HepG2 (cell line): ENCODE measurements around the gene ZMIZ1. TPM values are rescaled to one million over a fixed set of nuclear protein-coding genes. Genes with fewer than 3 reads are reported as not detected.

Experiments
- AKAP8 ChIP-seq: sonication (generic); formaldehyde crosslinking; IDR thresholded peaks from 2 replicates; pipeline ENCODE4 v1.5.1; 2020; ENCODE audit warnings: mild to moderate bottlenecking, missing genetic modification reagents
- ATAD3A ChIP-seq: sonication (generic); formaldehyde crosslinking; IDR thresholded peaks from 2 replicates; pipeline ENCODE4 v1.4.0; 2020; ENCODE audit warnings: missing genetic modification reagents
- EHMT2 ChIP-seq: fragments of 200-600 bp; sonication (generic); IDR thresholded peaks from 2 replicates; pipeline ENCODE4 v1.7.0; 2017; ENCODE audit warnings: antibody characterized with exemption, low read depth, low read length, borderline replicate concordance
- HOXA9 ChIP-seq: sonication (generic); formaldehyde crosslinking; IDR thresholded peaks from 2 replicates; pipeline ENCODE4 v1.8.1; 2022; ENCODE audit warnings: missing genetic modification reagents, mild to moderate bottlenecking, moderate library complexity, borderline replicate concordance
- KLF9 ChIP-seq: IDR thresholded peaks from 2 replicates; pipeline ENCODE4 v1.6.1; 2016; ENCODE audit warnings: low read depth
- MED8 ChIP-seq: sonication (generic); formaldehyde crosslinking; IDR thresholded peaks from 2 replicates; pipeline ENCODE4 v1.8.1; 2023; ENCODE audit warnings: mild to moderate bottlenecking, missing genetic modification reagents; ENCODE audit not compliant: insufficient replicate concordance
- SAP130 ChIP-seq: IDR thresholded peaks from 2 replicates; pipeline ENCODE4 v1.6.1; 2016; ENCODE audit warnings: low read depth
- SOX5 ChIP-seq: IDR thresholded peaks from 2 replicates; pipeline ENCODE4 v1.6.1; 2016; ENCODE audit warnings: borderline replicate concordance
- ZBTB7A ChIP-seq: sonication (generic); formaldehyde crosslinking; IDR thresholded peaks from 2 replicates; pipeline ENCODE4 v1.8.0; 2022; ENCODE audit warnings: mild to moderate bottlenecking, missing genetic modification reagents
- ZEB1 ChIP-seq: IDR thresholded peaks from 2 replicates; pipeline ENCODE4 v1.6.1; 2012; ENCODE audit warnings: mild to moderate bottlenecking, low read depth, inconsistent platforms; ENCODE audit not compliant: insufficient replicate concordance
- ZNF207 ChIP-seq: fragments of 450-650 bp; IDR thresholded peaks from 2 replicates; pipeline ENCODE4 v1.6.1; 2016; ENCODE audit warnings: antibody characterized with exemption, borderline replicate concordance
- ZNF430 ChIP-seq: sonication (generic); formaldehyde crosslinking; IDR thresholded peaks from 2 replicates; pipeline ENCODE4 v1.9.0; 2021; ENCODE audit warnings: mild to moderate bottlenecking, missing genetic modification reagents
- ZNF577 ChIP-seq: sonication (generic); formaldehyde crosslinking; IDR thresholded peaks from 2 replicates; pipeline ENCODE4 v1.4.0; 2020; ENCODE audit warnings: mild to moderate bottlenecking, low read depth, missing genetic modification reagents, borderline replicate concordance
- ZNF616 ChIP-seq: sonication (generic); formaldehyde crosslinking; IDR thresholded peaks from 2 replicates; pipeline ENCODE4 v1.5.0; 2020; ENCODE audit warnings: low read depth, mild to moderate bottlenecking, missing genetic modification reagents
- ZNF678 ChIP-seq: sonication (generic); formaldehyde crosslinking; IDR thresholded peaks from 2 replicates; pipeline ENCODE4 v1.4.0; 2020; ENCODE audit warnings: mild to moderate bottlenecking, missing genetic modification reagents
- ZSCAN12 ChIP-seq: sonication (generic); formaldehyde crosslinking; IDR thresholded peaks from 2 replicates; pipeline ENCODE4 v1.9.0; 2021; ENCODE audit warnings: mild to moderate bottlenecking, missing genetic modification reagents
- polyA plus RNA-seq, 8 experiments: library from polyadenylated mRNA; depleted of rRNA in 3 of 8; stranded (reverse) in 7 of 8; unstranded in 1 of 8; fragments of >200 nt; fragmentation: Illumina TruSeq in 4 of 8; extraction: Trizol in 4 of 8; gene quantifications; 2 replicates each; pipeline versions ENCODE4 v1.2.1 to v1.2.3, GENCODE V29; 2011 to 2016; ENCODE audit warnings: low read depth in 4 of 8, missing spikeins in 1 of 8, mixed read lengths in 1 of 8; ENCODE audit not compliant: insufficient read depth in 1 of 8
- total RNA-seq, 5 experiments: library from RNA; depleted of rRNA; stranded (reverse); fragments of >200 nt; fragmentation: Illumina TruSeq; extraction: Trizol; gene quantifications; 2 replicates each; pipeline ENCODE4 v1.2.3, GENCODE V29; 2016; ENCODE audit warnings: low read depth in 1 of 5
- TF ChIP-seq, protein P1 (sequence below): sonication (generic); formaldehyde crosslinking; IDR thresholded peaks from 2 replicates; pipeline ENCODE4 v1.9.0; 2021; ENCODE audit warnings: mild to moderate bottlenecking, missing genetic modification reagents
- TF ChIP-seq, protein P2 (sequence below): IDR thresholded peaks from 2 replicates; pipeline ENCODE4 v1.6.1; 2016; ENCODE audit warnings: missing genetic modification reagents, missing compliant biosample characterization
- TF ChIP-seq, protein P3 (sequence below): sonication (generic); formaldehyde crosslinking; IDR thresholded peaks from 2 replicates; pipeline ENCODE4 v1.4.0; 2020; ENCODE audit warnings: mild to moderate bottlenecking, missing genetic modification reagents

The ZMIZ1 gene
- total and polyA plus RNA-seq, 2 of the 13 experiments (the other 11 are each of a cell fraction or from before 2014, with no cell fraction given): 5.3 to 10.2 TPM

DNA sequence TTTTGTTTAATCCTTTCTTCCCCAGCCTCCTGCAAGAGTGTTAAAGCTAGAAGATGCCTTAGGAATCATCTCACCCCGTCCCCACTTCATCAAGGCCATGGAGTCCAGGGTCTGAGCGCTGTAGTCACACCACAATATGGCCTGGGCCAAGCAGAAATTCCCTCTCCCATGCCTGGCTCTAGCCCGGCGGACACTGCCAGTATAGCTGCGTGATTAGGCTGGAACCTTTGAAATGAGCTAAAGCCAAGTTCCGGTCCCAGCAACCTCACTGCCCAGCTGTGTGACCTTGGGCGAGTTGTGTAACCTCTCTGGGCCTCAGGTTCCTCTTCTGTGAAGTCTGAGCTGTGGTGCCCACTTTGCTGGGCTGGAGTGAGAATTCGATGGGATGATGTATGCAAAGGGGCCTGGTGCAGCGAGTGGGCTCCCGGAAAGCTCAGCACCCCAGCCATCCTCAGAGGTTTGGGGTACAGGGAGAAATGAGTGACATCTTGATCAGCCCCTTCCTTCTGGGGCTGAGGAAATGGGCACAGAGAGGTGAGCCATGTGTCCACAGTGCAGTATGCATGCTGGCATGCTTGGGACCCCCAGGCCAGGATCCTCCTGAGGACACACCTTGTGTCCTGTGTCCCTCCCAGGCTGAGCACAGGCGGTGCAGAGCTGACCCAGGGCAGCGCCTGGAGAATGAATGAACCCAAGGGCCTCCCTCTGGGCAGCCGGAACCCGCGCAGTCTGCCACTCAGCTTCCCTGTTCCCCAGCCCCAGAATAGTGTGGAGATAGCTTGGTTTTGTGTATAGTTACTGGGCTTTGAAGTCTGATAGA, 118.6 kb downstream of the ZMIZ1 start (continued):
- TF ChIP-seq, protein P1, sequence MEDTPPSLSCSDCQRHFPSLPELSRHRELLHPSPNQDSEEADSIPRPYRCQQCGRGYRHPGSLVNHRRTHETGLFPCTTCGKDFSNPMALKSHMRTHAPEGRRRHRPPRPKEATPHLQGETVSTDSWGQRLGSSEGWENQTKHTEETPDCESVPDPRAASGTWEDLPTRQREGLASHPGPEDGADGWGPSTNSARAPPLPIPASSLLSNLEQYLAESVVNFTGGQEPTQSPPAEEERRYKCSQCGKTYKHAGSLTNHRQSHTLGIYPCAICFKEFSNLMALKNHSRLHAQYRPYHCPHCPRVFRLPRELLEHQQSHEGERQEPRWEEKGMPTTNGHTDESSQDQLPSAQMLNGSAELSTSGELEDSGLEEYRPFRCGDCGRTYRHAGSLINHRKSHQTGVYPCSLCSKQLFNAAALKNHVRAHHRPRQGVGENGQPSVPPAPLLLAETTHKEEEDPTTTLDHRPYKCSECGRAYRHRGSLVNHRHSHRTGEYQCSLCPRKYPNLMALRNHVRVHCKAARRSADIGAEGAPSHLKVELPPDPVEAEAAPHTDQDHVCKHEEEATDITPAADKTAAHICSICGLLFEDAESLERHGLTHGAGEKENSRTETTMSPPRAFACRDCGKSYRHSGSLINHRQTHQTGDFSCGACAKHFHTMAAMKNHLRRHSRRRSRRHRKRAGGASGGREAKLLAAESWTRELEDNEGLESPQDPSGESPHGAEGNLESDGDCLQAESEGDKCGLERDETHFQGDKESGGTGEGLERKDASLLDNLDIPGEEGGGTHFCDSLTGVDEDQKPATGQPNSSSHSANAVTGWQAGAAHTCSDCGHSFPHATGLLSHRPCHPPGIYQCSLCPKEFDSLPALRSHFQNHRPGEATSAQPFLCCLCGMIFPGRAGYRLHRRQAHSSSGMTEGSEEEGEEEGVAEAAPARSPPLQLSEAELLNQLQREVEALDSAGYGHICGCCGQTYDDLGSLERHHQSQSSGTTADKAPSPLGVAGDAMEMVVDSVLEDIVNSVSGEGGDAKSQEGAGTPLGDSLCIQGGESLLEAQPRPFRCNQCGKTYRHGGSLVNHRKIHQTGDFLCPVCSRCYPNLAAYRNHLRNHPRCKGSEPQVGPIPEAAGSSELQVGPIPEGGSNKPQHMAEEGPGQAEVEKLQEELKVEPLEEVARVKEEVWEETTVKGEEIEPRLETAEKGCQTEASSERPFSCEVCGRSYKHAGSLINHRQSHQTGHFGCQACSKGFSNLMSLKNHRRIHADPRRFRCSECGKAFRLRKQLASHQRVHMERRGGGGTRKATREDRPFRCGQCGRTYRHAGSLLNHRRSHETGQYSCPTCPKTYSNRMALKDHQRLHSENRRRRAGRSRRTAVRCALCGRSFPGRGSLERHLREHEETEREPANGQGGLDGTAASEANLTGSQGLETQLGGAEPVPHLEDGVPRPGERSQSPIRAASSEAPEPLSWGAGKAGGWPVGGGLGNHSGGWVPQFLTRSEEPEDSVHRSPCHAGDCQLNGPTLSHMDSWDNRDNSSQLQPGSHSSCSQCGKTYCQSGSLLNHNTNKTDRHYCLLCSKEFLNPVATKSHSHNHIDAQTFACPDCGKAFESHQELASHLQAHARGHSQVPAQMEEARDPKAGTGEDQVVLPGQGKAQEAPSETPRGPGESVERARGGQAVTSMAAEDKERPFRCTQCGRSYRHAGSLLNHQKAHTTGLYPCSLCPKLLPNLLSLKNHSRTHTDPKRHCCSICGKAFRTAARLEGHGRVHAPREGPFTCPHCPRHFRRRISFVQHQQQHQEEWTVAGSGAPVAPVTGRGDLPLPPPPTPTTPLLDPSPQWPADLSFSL (CRISPR knock-in tag): no peak
- TF ChIP-seq ZBTB7A (CRISPR knock-in tag) (no peak), MED8 (CRISPR knock-in tag) (no peak), ZNF616 (CRISPR knock-in tag) (no peak), ZEB1 (no peak), ZSCAN12 (CRISPR knock-in tag) (no peak), KLF9 (CRISPR knock-in tag) (no peak), SOX5 (CRISPR knock-in tag) (no peak), EHMT2 (no peak), ZNF577 (no peak), SAP130 (CRISPR knock-in tag) (no peak), ZNF207 (no peak), ZNF430 (CRISPR knock-in tag) (0 out of 2 replicates have a peak, but pooled peaks have one; percentile 43), ATAD3A (CRISPR knock-in tag) (no peak), ZNF678 (no peak), AKAP8 (CRISPR knock-in tag) (no peak), HOXA9 (CRISPR knock-in tag) (no peak)
- TF ChIP-seq, protein P2, sequence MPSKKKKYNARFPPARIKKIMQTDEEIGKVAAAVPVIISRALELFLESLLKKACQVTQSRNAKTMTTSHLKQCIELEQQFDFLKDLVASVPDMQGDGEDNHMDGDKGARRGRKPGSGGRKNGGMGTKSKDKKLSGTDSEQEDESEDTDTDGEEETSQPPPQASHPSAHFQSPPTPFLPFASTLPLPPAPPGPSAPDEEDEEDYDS (CRISPR knock-in tag): no peak
- TF ChIP-seq, protein P3, sequence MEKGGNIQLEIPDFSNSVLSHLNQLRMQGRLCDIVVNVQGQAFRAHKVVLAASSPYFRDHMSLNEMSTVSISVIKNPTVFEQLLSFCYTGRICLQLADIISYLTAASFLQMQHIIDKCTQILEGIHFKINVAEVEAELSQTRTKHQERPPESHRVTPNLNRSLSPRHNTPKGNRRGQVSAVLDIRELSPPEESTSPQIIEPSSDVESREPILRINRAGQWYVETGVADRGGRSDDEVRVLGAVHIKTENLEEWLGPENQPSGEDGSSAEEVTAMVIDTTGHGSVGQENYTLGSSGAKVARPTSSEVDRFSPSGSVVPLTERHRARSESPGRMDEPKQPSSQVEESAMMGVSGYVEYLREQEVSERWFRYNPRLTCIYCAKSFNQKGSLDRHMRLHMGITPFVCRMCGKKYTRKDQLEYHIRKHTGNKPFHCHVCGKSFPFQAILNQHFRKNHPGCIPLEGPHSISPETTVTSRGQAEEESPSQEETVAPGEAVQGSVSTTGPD: no peak
